GM12878 (cell line): Measurements from ENCODE around the gene AGAP1.

Source experiments
- BCL11A ChIP-seq: IDR thresholded peaks from 2 replicates; pipeline ENCODE4 v1.6.1; 2011; ENCODE audit warnings: low read depth, low read length
- CREB1 ChIP-seq: IDR thresholded peaks from 2 replicates; pipeline ENCODE4 v1.6.1; 2012; ENCODE audit warnings: low read depth, mild to moderate bottlenecking, inconsistent platforms
- CTCF ChIP-seq, 3 experiments: IDR thresholded peaks in 2 of 3; conservative IDR thresholded peaks in 1 of 3; 2 replicates each; pipeline ENCODE4 v1.5.1; 2011; ENCODE audit warnings: low read depth in 3 of 3, low read length in 3 of 3, mild to moderate bottlenecking in 3 of 3, control low read depth in 2 of 3, moderate library complexity in 2 of 3, inconsistent platforms in 1 of 3, mixed read lengths in 1 of 3; ENCODE audit not compliant: control insufficient read depth in 2 of 3, insufficient read depth in 1 of 3; ENCODE audit errors: extremely low read depth in 1 of 3
- EP300 ChIP-seq, 2 experiments: fragments of 150-350 bp in 1 of 2; IDR thresholded peaks; 2 replicates each; pipeline ENCODE4 v1.6.1; 2011 to 2012; ENCODE audit warnings: low read depth in 2 of 2, low read length in 2 of 2, borderline replicate concordance in 1 of 2, improper control_type of control experiment in 1 of 2, inconsistent platforms in 1 of 2; ENCODE audit not compliant: control insufficient read depth in 1 of 2
- ETV6 ChIP-seq, 2 experiments: fragments of 450-650 bp in 1 of 2; IDR thresholded peaks in 1 of 2; conservative IDR thresholded peaks in 1 of 2; 2 replicates each; pipeline ENCODE4 v1.6.1; 2014; ENCODE audit warnings: antibody characterized with exemption in 1 of 2, borderline replicate concordance in 1 of 2, low read depth in 1 of 2, mild to moderate bottlenecking in 1 of 2, moderate library complexity in 1 of 2
- NRF1 ChIP-seq: conservative IDR thresholded peaks from 2 replicates; pipeline ENCODE4 v1.6.1; 2011; ENCODE audit warnings: mild to moderate bottlenecking, low read depth, low read length, improper control_type of control experiment
- POLR2A ChIP-seq: IDR thresholded peaks from 2 replicates; pipeline ENCODE4 v1.6.1; 2011; ENCODE audit warnings: low read depth, mild to moderate bottlenecking, low read length
- POLR2AphosphoS5 ChIP-seq: IDR thresholded peaks from 2 replicates; pipeline ENCODE4 v1.6.1; 2011; ENCODE audit warnings: mild to moderate bottlenecking, low read length, inconsistent platforms
- RAD21 ChIP-seq: IDR thresholded peaks from 2 replicates; pipeline ENCODE4 v1.6.1; 2011; ENCODE audit warnings: mild to moderate bottlenecking, low read depth, low read length, moderate library complexity; ENCODE audit not compliant: insufficient read depth
- REST ChIP-seq: IDR thresholded peaks from 2 replicates; pipeline ENCODE4 v1.6.1; 2012; ENCODE audit warnings: mild to moderate bottlenecking, low read depth, low read length
- RFX5 ChIP-seq: IDR thresholded peaks from 2 replicates; pipeline ENCODE4 v1.6.1; 2011; ENCODE audit warnings: low read depth, low read length, improper control_type of control experiment
- SUPT20H ChIP-seq: IDR thresholded peaks from 2 replicates; pipeline ENCODE4 v1.6.1; 2011; ENCODE audit warnings: low read depth, mild to moderate bottlenecking, low read length, moderate library complexity, borderline replicate concordance; ENCODE audit not compliant: control insufficient read depth
- TAF1 ChIP-seq: IDR thresholded peaks from 2 replicates; pipeline ENCODE4 v1.6.1; 2011; ENCODE audit warnings: mild to moderate bottlenecking, low read depth, low read length, borderline replicate concordance

DNA sequence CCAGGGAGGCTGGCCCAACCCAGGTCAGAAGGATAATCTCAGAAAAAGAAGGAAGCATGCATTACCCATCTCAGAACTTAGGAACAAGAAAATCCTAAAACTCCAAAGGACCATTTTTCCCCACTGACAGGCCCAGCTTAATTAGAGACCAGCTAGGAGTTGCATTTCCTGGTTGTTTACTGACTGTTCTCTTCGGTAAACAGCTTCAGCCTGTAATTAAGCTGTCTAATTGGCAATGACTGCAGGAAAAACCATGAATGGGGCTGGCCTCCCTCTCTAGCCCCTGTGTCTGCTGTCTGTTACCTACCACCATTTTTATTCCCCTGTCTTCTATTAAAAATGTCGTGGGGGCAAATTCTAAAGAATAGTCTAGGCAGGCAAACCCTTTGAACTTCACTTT lies 146.5 kb downstream of the AGAP1 start:
- TF ChIP-seq SUPT20H (no peak), CTCF (IDR thresholded peaks at IDR 0.05 in 2 of 3, conservative IDR thresholded peaks at IDR 0.05 in 1 of 3; ENCODE audit: control insufficient read depth in 2 of 3, extremely low read depth in 1 of 3, insufficient read depth in 1 of 3, low read depth in 3 of 3, low read length in 3 of 3) (no peak), RAD21 (no peak), POLR2AphosphoS5 (no peak), TAF1 (no peak), REST (no peak), POLR2A (no peak), RFX5 (no peak), NRF1 (no peak), BCL11A (no peak), EP300 (IDR thresholded peaks at IDR 0.05; ENCODE audit: borderline replicate concordance in 1 of 2, control insufficient read depth in 1 of 2, low read depth in 2 of 2, low read length in 2 of 2) (no peak), ETV6 (conservative IDR thresholded peaks at IDR 0.05 in 1 of 2, IDR thresholded peaks at IDR 0.05 in 1 of 2; ENCODE audit: borderline replicate concordance in 1 of 2, low read depth in 1 of 2) (no peak), CREB1 (no peak)
